ENCODE data around the gene ABHD2. TPM values are rescaled to one million over a fixed set of nuclear protein-coding genes. Genes with fewer than 3 reads are reported as not detected.

The ABHD2 gene
- total RNA-seq, 1 experiment from 2014 or later: 52.4 TPM

GRCh38 chr15:89196241-89196640, 108.0 kb downstream of the ABHD2 start:
- DNase-seq (ENCODE audit: low spot score): no peak
- Histone ChIP-seq H3K27ac (ENCODE audit: low read depth, low read length, poor library complexity, severe bottlenecking) (no peak overlapping the region), H3K36me3 (ENCODE audit: insufficient read depth, low read length, poor library complexity, severe bottlenecking) (no peaks in the 10 kb centered on the region), H3K4me3 (ENCODE audit: low read depth, low read length, poor library complexity, severe bottlenecking) (no peak overlapping the region), H3K9me3 (ENCODE audit: low read depth, low read length, poor library complexity, severe bottlenecking) (no peaks in the 10 kb centered on the region), H3K27me3 (replicated peaks; ENCODE audit: insufficient read depth, low read depth, low read length, poor library complexity) (no peaks in the 10 kb centered on the region), H3K4me1 (ENCODE audit: insufficient read depth, low read length, poor library complexity, severe bottlenecking) (no peaks in the 10 kb centered on the region)
- TF ChIP-seq EZH2 (IDR thresholded peaks at IDR 0.05; ENCODE audit: borderline replicate concordance, low read depth, low read length, poor library complexity, severe bottlenecking) (no peak), CTCF (conservative IDR thresholded peaks at IDR 0.05; ENCODE audit: low read depth, low read length) (no peak)
- intact Hi-C loops (cut with micrococcal nuclease; ENCODE audit: unreplicated experiment): no loop called here
- POLR2A ChIA-PET (ENCODE audit: low non-redundant PET): no interaction called here
- no TSS peak for BruUV-seq (replicated peaks)
- CTCF ChIA-PET: no interaction called here

- H3K27ac ChIP-seq (ENCODE audit: low read depth, low read length, poor library complexity, severe bottlenecking): no peak overlapping the region
- no TSS peak for BruUV-seq (replicated peaks)
- POLR2A ChIA-PET (ENCODE audit: low non-redundant PET): no interaction called here
These were observed 108.7 kb downstream of the ABHD2 start for GRCh38 chr15:89196994-89197393.

GRCh38 chr15:89197503-89197971, 109.3 kb downstream of the ABHD2 start:
- no peak overlapping the region for H3K4me3 ChIP-seq (ENCODE audit: low read depth, low read length, poor library complexity, severe bottlenecking)
- no peaks in the 10 kb centered on the region for H3K9me3 ChIP-seq (ENCODE audit: low read depth, low read length, poor library complexity, severe bottlenecking)
- CTCF ChIA-PET: interaction anchor here (0.5 kb wide), 1 partner anchor 102 kb away, joined by 7 read pairs; no protein-coding TSS in a partner anchor
- no TSS peak for BruUV-seq (replicated peaks)
- H3K4me1 ChIP-seq (ENCODE audit: insufficient read depth, low read length, poor library complexity, severe bottlenecking): no peaks in the 10 kb centered on the region
- H3K36me3 ChIP-seq (ENCODE audit: insufficient read depth, low read length, poor library complexity, severe bottlenecking): no peaks in the 10 kb centered on the region
- no peaks in the 10 kb centered on the region for H3K27me3 ChIP-seq (replicated peaks; ENCODE audit: insufficient read depth, low read depth, low read length, poor library complexity)
- intact Hi-C loops (cut with micrococcal nuclease; ENCODE audit: unreplicated experiment): no loop called here
- no peak for DNase-seq (ENCODE audit: low spot score)
- H3K27ac ChIP-seq (ENCODE audit: low read depth, low read length, poor library complexity, severe bottlenecking): no peak overlapping the region
- TF ChIP-seq EZH2 (IDR thresholded peaks at IDR 0.05; ENCODE audit: borderline replicate concordance, low read depth, low read length, poor library complexity, severe bottlenecking) (no peak), CTCF (conservative IDR thresholded peaks at IDR 0.05; ENCODE audit: low read depth, low read length) (no peak)
- POLR2A ChIA-PET (ENCODE audit: low non-redundant PET): interaction anchor here (0.6 kb wide), 1 partner anchor 138 kb away, joined by 3 read pairs; no protein-coding TSS in a partner anchor

More at GRCh38 chr15:89196994-89197393, 108.7 kb downstream of the ABHD2 start:
- CTCF ChIA-PET: no interaction called here
- no peaks in the 10 kb centered on the region for H3K27me3 ChIP-seq (replicated peaks; ENCODE audit: insufficient read depth, low read depth, low read length, poor library complexity)
- no peak for TF ChIP-seq EZH2 (IDR thresholded peaks at IDR 0.05; ENCODE audit: borderline replicate concordance, low read depth, low read length, poor library complexity, severe bottlenecking)
- no peak for TF ChIP-seq CTCF (conservative IDR thresholded peaks at IDR 0.05; ENCODE audit: low read depth, low read length)
- H3K36me3 ChIP-seq (ENCODE audit: insufficient read depth, low read length, poor library complexity, severe bottlenecking): no peaks in the 10 kb centered on the region
- intact Hi-C loops (cut with micrococcal nuclease; ENCODE audit: unreplicated experiment): no loop called here
- no peak for DNase-seq (ENCODE audit: low spot score)
- no peaks in the 10 kb centered on the region for H3K9me3 ChIP-seq (ENCODE audit: low read depth, low read length, poor library complexity, severe bottlenecking)
- H3K4me1 ChIP-seq (ENCODE audit: insufficient read depth, low read length, poor library complexity, severe bottlenecking): no peaks in the 10 kb centered on the region
- no peak overlapping the region for H3K4me3 ChIP-seq (ENCODE audit: low read depth, low read length, poor library complexity, severe bottlenecking)
